ENCODE results near the gene MED29.
"Not testable (repeated sequence)": the region's sequence is repeated elsewhere in the genome, so short reads cannot be mapped to it uniquely, and the experiment has no call there.

Gene MED29

DNA sequence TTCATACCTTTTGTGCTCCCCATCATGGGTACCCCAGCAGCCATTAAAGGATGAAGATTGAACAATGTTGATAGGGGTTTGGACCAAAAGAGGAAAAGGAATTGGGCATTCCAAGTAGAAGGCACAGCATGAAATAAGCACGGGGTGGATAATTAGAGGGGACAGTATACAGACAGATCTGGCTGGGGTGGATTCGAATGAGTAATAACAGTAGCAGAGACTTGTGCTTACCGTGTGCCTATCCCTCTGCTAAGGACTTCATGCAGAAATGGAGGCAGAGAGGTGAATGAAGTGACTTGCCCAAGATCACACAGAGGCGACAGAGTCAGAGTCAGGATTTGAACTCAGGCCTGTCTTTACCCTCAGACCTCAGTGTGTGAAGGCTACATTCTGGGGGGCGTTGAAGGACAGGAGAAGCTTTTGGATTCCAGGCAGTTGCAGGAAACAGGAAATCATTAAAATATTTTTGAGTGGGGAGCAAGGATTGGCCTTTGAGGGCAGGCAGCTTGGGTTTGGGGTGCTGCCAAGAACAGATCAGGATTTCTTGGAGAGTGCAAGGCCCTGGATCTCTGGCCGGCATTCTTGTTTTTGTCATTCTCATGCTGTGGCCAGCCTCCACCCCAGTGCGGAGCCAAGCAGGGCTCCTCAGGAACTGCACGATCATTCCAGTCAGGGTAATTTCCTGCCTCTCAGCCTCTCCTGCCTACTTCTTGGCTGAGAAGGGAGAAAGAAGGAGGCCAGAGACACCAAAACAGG lies 19.0 kb upstream of the MED29 start:
- no peak for DNase-seq (ENCODE audit: low spot score)

- no peak for DNase-seq (ENCODE audit: low spot score)
Observed at GRCh38 chr19:39372941-39373340, 18.2 kb upstream of the MED29 start.

DNA sequence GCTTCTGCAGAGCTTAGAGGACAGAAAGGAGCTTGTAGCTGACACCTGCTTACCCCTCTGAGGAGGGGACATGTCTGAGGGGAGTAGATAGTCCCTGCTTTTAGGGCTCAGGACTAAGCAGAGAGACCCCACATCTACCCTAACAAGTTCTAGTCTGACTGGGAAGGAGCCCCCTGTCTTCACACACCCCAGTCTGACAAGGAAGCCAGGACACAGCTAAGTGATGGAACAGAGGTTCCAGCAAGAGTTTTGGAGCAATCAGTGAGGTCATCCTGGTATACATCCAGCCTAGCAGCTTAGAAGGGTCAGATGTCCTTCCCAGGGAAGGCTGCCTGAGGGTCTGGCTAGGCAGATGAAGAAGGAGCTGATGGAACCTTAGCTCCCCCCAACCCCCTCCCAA lies 15.2 kb upstream of the MED29 start:
- no peak for DNase-seq (ENCODE audit: low spot score)

DNA sequence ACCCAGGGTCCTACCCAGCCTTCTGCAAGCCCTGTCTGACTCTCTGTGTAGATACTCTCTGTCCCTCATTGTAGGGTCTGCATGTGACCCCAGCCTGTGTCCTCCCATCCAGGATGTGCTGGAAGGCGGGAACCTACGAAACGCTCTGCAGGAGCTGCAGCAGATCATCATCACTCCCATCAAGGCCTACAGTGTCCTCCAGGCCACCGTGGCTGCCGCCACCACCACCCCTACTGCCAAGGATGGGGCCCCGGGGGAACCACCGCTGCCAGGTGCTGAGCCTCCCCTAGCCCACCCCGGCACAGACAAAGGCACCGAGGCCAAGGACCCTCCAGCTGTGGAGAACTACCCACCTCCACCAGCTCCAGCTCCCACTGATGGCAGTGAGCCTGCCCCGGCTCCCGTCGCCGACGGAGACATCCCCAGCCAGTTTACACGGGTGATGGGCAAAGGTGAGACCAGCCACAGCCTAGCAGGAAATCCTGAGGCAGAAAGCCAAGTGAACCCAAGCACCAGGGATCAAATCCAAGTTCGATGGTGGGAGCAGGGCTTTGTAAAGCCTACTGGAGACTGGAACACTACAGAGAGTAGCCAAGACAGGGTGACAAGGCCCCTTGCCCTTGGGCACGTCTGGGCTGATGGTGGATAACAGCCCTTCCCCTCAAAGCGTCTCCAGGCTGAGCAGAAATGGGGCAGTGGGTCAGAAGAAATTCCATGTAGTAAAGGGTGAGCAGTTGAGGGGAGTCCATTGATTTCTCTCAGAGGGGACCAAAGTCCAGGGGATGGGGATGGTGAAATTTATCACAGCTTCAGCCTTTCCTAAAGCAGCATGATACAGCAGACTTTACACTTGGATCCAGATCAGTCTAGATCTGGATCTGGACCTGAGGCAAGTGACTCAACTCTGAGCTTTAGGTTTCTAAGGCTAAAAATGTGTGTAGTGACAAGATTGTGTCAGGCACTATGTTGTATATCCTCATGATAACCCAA lies 13.5 kb upstream of the MED29 start:
- no peak for DNase-seq (ENCODE audit: low spot score)

DNA sequence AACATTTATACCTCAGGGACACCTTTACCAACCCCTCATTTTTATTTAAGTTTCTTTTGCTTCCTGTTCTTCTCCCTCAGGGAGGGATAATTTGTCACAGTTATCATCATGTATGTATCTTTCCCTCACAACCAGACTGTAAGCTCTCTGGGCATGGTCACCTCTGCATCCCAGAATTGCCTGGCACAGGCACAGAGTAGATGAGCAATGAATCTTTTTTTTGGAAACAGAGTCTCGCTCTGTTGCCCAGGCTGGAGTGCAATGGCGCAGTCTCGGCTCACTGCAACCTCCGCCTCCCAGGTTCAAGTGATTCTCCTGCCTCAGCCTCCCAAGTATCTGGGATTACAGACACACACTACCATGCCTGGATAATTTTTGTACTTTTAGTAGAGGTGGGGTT lies 11.8 kb upstream of the MED29 start:
- not testable (repeated sequence) for DNase-seq (ENCODE audit: low spot score)

DNA sequence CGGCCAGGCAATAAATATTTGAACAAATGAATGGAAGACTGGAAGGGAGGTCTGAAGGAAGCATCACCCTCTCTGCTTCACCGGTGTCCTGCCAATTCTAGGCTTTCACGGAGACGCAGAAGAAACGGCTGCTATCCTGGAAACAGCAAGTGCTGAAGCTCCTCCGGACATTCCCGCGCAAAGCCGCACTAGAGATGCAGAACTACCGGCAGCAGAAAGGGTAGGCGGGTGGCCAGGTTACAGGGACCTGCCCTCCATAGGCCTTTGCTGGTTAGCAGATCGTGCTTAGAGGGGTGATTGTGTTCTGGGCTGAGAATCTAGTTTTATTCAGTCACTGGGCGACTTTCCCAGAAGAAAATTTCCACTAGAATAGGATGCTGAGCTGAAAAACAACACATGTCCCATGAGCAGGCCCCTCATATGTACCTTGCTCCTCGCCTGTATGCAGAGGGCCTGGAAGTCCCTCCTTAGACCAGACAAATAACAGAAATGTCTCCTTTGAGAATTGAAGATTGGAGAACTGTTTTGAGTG lies 11.2 kb upstream of the MED29 start:
- no peak for DNase-seq (ENCODE audit: low spot score)

DNA sequence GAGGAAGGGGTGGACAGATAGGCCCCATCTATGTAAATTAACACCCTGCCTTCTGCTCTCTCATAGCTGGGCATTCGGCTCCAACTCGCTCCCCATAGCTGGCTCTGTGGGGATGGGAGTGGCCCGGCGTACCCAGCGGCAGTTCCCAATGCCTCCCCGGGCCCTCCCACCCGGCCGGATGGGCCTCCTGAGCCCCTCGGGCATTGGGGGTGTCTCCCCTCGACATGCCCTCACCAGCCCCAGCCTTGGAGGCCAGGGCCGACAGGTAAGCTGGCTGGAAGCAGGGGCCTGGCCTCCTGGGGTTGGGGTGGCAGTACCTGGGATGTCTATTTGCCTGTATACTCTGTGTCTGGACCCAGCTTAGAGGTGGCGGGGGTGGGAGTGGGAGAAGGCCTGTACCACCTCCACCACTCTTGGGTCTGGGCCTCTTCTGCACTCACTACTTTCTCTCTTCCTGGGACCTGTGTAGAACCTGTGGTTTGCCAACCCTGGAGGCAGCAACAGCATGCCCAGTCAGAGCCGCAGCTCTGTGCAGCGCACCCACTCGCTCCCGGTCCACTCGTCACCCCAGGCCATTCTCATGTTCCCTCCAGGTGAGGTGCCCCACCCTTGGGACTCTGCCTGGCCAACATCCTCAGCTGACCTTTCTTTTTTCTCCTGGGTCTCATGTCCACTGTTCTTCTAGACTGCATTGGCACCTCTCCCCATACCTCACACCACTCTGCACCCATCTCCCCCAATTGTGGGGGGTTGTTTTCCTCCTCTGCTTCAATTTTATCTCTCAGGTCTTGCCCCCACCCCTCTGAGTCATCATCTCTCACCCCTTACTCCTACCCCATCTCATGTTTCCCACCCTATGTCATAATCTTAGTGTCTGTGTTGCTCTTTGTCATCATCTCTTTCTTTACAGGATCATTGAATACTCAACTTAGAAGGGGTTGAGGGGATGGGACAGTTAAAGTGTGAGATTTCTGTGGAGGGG lies 10.4 kb upstream of the MED29 start:
- DNase-seq (ENCODE audit: low spot score), result no peak

- no peak for DNase-seq (ENCODE audit: low spot score)
Observed at GRCh38 chr19:39381910-39382611, 9.1 kb upstream of the MED29 start.

DNA sequence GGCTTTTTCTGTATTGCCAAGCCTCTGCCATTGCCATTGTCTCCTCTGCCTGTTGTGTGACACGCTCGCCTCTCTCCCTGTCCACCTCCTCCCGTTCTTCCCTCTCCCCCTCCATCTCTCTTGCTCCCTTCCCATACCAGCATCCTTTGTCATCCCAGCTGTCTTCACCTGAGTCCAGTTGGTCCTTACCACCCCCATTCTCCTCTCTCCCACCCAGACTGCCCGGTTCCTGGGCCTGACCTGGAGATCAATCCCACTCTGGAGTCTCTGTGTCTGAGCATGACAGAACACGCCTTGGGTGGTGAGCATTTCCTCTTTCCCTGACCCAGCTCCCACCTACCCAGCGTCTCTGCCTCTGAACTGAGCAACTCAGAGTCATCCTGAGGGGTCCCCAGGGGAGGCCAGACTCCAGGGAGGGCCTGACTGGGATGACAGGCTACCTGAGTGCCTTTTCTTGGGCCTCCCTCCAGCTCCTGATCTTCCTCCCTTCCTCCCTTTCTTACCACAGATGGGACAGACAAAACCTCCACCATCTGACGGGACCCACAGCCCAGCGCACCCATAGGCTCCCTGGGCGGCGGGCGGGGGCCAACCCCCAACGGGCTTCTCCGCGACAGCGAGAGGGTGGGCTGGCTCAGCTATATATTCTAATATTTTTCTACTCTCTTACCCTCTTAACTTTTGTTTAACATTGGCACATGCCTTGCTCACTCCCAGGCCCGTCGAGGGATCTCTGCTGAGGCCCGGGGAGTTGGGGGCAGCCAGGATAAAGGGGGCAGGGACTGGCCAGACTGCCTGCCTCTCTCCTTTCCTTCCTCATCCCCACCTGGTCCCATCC lies 8.0 kb upstream of the MED29 start:
- DNase-seq (ENCODE audit: low spot score), result no peak

DNA sequence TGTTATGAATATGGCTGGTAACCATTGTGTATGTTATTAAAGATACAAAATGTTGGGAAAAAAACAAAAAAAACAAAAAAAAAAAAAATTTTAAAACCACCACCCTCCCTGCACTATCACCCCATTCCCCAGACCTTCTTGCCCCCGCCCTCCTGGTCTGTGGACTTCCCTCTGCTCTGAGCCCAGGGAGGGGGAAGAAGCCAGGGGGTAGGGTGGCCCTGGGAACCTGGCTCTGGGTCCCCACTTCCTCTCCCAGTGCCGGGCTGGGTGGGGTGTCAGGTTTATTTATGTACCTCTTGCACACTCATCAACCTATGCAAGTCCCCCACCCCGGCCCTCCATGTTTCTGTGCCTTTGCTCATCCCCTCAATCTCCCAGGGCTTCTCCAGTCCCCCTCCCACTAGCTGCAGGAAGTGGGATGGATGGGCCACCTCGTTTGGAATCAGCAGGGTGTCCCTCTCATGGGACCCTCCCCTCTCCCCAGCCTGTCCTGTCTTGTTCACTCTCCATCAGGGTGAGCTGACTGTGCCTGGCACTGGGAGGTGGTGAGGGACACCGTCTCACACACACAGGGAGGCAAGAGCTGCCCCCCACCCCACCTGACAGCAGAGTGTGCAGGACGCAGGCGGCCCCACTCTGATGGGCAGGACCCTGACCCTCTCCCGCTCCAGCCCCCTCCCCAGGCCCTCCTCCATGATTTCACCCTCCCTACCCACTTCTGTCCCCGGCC lies 6.2 kb upstream of the MED29 start:
- DNase-seq (ENCODE audit: low spot score), result no peak

- DNase-seq (ENCODE audit: low spot score), result no peak
Observed at GRCh38 chr19:39385629-39386411, 5.4 kb upstream of the MED29 start.

DNA sequence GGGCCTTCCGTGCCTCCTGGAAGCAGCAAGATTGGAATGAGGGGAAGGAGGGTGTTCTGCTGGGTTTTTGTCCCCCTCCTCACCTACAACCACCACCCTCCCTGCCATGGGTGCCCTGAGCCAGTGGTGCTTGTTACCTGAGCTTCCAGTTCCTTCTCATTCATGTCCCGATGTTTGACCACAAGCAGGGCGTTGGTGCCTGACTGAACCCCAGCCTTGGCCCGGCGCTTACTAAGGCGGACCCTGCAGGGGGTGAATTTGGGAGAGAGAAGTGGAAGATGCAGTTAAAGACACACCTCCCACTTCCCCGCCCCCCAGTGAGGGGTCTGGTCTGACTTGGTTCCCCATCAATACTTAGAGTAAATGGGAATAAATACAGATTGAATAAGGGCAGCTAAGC lies 4.6 kb upstream of the MED29 start:
- no peak for DNase-seq (ENCODE audit: low spot score)

DNA sequence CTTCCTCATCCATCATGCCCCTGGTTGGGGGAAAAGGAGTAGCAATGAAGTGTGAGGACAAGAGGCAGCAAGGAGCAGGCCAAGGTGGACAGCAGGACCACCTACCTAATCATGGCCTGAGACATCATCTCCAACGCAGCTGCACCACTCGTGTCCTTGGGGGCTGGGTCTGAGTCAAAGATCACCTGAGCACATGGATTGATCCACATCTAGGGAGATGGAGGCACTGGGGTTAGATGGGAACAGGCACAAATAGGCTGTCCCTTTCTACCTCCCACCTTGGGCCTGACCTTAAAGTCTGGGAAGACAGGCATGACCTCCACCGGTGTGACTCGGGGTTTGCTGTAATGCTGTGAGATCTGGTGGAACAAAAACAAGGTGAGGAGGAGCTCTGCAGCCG lies 2.5 kb upstream of the MED29 start:
- DNase-seq (ENCODE audit: low spot score), result no peak

GRCh38 chr19:39389631-39390414 lies 1.4 kb upstream of the MED29 start:
- DNase-seq (ENCODE audit: low spot score), result no peak

GRCh38 chr19:39390451-39390750 lies 777 bp upstream of the MED29 start:
- peak; percentile 81 for DNase-seq (ENCODE audit: low spot score)

DNA sequence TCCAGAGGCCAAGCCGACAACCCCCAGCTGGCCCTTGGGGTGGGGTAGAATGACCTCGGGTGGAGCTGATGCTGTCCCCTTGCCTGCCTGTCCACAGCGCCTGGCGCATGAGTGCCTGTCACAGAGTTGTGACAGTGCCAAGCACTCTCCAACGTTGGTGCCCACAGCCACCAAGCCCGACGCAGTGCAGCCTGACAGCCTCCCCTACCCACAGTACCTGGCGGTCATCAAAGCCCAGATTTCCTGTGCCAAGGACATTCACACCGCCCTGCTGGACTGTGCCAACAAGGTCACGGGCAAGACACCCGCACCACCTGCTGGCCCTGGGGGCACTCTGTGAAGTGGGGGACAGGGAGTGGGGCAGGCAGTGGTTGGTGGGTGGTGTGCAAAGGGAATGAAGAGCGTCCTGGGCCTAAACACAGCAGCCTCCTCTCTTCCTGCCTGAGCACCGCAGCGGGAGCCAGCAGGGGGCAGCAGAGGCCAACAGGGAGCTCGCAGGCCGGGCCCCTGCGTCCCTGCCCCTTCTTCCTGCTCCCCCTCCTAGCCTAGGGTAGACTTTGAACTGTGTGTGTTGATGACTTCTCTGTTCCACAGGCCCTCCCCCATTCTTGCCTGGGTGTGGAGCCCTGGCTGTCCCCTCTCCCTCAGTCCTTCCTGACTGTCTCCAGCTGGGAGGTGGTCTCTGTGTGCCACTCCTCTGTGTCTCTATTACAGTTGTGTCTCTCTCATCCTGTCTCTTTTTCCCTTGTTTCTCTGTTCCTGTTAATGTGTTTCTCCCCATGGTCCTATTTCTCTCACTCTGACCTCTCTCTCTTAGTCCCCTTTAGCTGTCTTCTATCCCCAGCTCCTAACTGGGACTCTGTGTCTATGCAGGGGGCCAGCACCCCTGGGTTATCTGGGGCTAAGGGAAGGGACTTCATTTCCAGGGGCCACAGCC lies 6.5 kb downstream of the MED29 start:
- DNase-seq (ENCODE audit: low spot score), result peak; percentile 97

- DNase-seq (ENCODE audit: low spot score), result no peak
Observed at GRCh38 chr19:39398297-39398864, 7.2 kb downstream of the MED29 start.
